ENCODE results near the gene SLN. TPM values are rescaled to one million over a fixed set of nuclear protein-coding genes. Genes with fewer than 3 reads are reported as not detected.

Gene SLN
- total RNA-seq, 3 donors from 2014 or later: not detected

GRCh38 chr11:107683807-107684206 lies 28.0 kb downstream of the SLN start:
- H3K27me3 ChIP-seq: no peaks in the 10 kb centered on the region
- no peak for TF ChIP-seq POLR2AphosphoS5 (IDR thresholded peaks at IDR 0.05)
- TF ChIP-seq CTCF (IDR thresholded peaks at IDR 0.05): no peak
- TF ChIP-seq POLR2A (IDR thresholded peaks at IDR 0.05): no peak
- H3K36me3 ChIP-seq: no peaks in the 10 kb centered on the region
- intact Hi-C loops (cut with DNase I; ENCODE audit: low total_unique reads): no loop called here
- H3K9me3 ChIP-seq: no peaks in the 10 kb centered on the region
- no peak overlapping the region for H3K27ac ChIP-seq
- DNase-seq (ENCODE audit: low spot score in 2 of 2): no peak
- no peaks in the 10 kb centered on the region for H3K4me1 ChIP-seq
- no peak overlapping the region for H3K4me3 ChIP-seq

- H3K9me3 ChIP-seq: no peaks in the 10 kb centered on the region
- H3K27me3 ChIP-seq: no peaks in the 10 kb centered on the region
- H3K4me1 ChIP-seq: no peaks in the 10 kb centered on the region
- DNase-seq (ENCODE audit: low spot score in 2 of 2): no peak
- TF ChIP-seq POLR2AphosphoS5 (IDR thresholded peaks at IDR 0.05): no peak
- no peak for TF ChIP-seq CTCF (IDR thresholded peaks at IDR 0.05)
- no peak for TF ChIP-seq POLR2A (IDR thresholded peaks at IDR 0.05)
- H3K4me3 ChIP-seq: no peak overlapping the region
- H3K36me3 ChIP-seq: no peaks in the 10 kb centered on the region
- H3K27ac ChIP-seq: no peak overlapping the region
- intact Hi-C loops (cut with DNase I; ENCODE audit: low total_unique reads): no loop called here
These were observed 28.8 kb downstream of the SLN start for GRCh38 chr11:107683061-107683460.

GRCh38 chr11:107682572-107682971 lies 29.3 kb downstream of the SLN start:
- H3K36me3 ChIP-seq: no peaks in the 10 kb centered on the region
- no peaks in the 10 kb centered on the region for H3K9me3 ChIP-seq
- H3K4me1 ChIP-seq: no peaks in the 10 kb centered on the region
- DNase-seq (ENCODE audit: low spot score in 2 of 2): no peak
- intact Hi-C loops (cut with DNase I; ENCODE audit: low total_unique reads): no loop called here
- H3K27ac ChIP-seq: no peak overlapping the region
- H3K27me3 ChIP-seq: no peaks in the 10 kb centered on the region
- TF ChIP-seq POLR2AphosphoS5 (IDR thresholded peaks at IDR 0.05) (no peak), CTCF (IDR thresholded peaks at IDR 0.05) (no peak), POLR2A (IDR thresholded peaks at IDR 0.05) (no peak)
- H3K4me3 ChIP-seq: no peak overlapping the region

- intact Hi-C loops (cut with DNase I; ENCODE audit: low total_unique reads): no loop called here
- H3K27ac ChIP-seq: no peak overlapping the region
- DNase-seq (ENCODE audit: low spot score in 2 of 2): no peak
- H3K4me3 ChIP-seq: no peak overlapping the region
- H3K27me3 ChIP-seq: no peaks in the 10 kb centered on the region
- no peak for TF ChIP-seq POLR2AphosphoS5 (IDR thresholded peaks at IDR 0.05)
- TF ChIP-seq CTCF (IDR thresholded peaks at IDR 0.05): no peak
- TF ChIP-seq POLR2A (IDR thresholded peaks at IDR 0.05): no peak
- no peaks in the 10 kb centered on the region for H3K4me1 ChIP-seq
- H3K9me3 ChIP-seq: no peaks in the 10 kb centered on the region
- no peaks in the 10 kb centered on the region for H3K36me3 ChIP-seq
These were observed 29.7 kb downstream of the SLN start for GRCh38 chr11:107682171-107682570.

- Histone ChIP-seq H3K27me3 (no peaks in the 10 kb centered on the region), H3K4me3 (no peak overlapping the region), H3K4me1 (no peaks in the 10 kb centered on the region), H3K27ac (no peak overlapping the region), H3K9me3 (no peaks in the 10 kb centered on the region), H3K36me3 (no peaks in the 10 kb centered on the region)
- intact Hi-C loops (cut with DNase I; ENCODE audit: low total_unique reads): no loop called here
- no peak for DNase-seq (ENCODE audit: low spot score in 2 of 2)
- TF ChIP-seq CTCF (IDR thresholded peaks at IDR 0.05) (no peak), POLR2AphosphoS5 (IDR thresholded peaks at IDR 0.05) (no peak), POLR2A (IDR thresholded peaks at IDR 0.05) (no peak)
These were observed 32.4 kb downstream of the SLN start for GRCh38 chr11:107679255-107680024.

All from breast epithelium (tissue), 4 donors.